Vagina (tissue), 2 donors: Measurements from ENCODE around the gene CALD1.

Source experiments
- POLR2A ChIP-seq, 2 donors: fragments of 450-650 bp; IDR thresholded peaks; one replicate each; pipeline ENCODE4 v1.6.1; 2017; ENCODE audit warnings: antibody characterized with exemption in 2 of 2, mild to moderate bottlenecking in 2 of 2, moderate library complexity in 2 of 2
- POLR2AphosphoS5 ChIP-seq, 2 donors: sonication (generic); formaldehyde crosslinking; IDR thresholded peaks; one replicate each; pipeline ENCODE4 v1.9.0; 2017; ENCODE audit warnings: antibody characterized with exemption in 2 of 2, mild to moderate bottlenecking in 2 of 2, low read depth in 1 of 2; ENCODE audit not compliant: insufficient read depth in 1 of 2

GRCh38 chr7:134985894-134986362 is 206.5 kb downstream of the CALD1 start:
- TF ChIP-seq POLR2AphosphoS5 (IDR thresholded peaks at IDR 0.05; ENCODE audit: insufficient read depth in 1 of 2, low read depth in 1 of 2) (no peak), POLR2A (IDR thresholded peaks at IDR 0.05) (no peak)
